GM12892 (cell line): Measurements from ENCODE around the gene GPR87.

Experiments used
- POLR2A ChIP-seq: IDR thresholded peaks from 2 replicates; pipeline ENCODE4 v1.6.1; 2011; ENCODE audit warnings: low read depth, low read length, control low read depth
- POLR2AphosphoS5 ChIP-seq: IDR thresholded peaks from 2 replicates; pipeline ENCODE4 v1.6.1; 2011; ENCODE audit warnings: low read depth, low read length, control low read depth

DNA sequence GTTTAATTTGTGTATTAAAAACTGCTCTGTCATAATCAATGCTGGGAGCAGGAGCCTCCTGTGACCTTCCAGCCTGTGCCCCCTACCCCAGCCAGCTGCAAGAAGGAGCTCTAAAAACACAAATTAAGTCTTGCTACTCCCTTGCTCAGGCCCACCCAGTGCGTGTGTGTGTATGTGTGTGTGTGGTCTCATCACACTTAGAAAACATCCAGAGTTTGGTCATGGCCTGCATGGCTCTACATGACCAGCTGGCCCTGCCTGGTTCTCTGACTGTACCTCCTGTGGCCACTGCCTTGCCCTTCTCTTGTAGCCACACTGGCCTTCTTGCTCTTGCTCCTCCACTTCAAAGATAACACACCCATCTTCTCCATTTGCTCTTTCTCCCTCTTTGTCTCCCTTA lies 52.0 kb downstream of the GPR87 start:
- no peak for TF ChIP-seq POLR2A
- TF ChIP-seq POLR2AphosphoS5, result no peak
